ENCODE measurements around the gene SGO2.
"Not testable (repeated sequence)": the region's sequence is repeated elsewhere in the genome, so short reads cannot be mapped to it uniquely, and the experiment has no call there.

The SGO2 gene

DNA sequence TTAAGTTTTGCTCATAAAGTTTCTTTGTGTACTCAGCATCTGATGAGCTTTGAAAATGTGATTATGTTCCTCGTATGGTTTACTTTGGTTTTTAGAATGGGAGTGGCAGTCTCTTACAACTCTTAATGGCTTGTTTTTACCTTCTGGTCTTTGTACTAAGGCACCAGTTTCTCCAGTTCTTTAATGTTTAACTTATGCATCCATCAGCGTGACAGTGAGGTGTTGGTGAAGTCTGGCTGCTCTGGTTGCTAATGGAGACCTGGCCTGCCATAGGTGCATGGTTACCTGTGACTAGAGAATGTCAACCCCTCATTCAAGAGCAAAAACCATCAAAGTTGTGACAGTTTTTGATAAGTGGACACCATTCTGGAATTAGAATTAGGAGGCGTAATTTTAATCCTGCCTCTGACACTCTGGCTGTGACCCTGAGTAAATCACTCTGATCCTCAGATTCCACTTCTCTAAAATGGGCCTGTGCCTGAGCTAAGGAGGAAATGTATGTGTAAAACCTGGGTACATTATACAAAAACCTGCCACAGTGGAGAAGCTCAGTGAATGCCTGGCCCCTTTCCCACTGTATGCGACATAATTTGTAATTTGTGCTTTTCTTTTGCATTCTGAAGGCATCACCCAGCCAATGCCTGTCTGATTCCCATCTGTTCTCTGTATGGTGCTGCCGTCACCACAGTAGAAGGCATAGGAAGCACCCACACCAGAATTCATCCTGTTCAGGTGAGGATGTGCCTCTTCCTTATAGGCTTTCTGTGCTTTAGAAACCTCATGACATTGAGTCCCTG lies 71.0 kb downstream of the SGO2 start:
- no peak for DNase-seq (ENCODE audit: low read depth in 2 of 2)

DNA sequence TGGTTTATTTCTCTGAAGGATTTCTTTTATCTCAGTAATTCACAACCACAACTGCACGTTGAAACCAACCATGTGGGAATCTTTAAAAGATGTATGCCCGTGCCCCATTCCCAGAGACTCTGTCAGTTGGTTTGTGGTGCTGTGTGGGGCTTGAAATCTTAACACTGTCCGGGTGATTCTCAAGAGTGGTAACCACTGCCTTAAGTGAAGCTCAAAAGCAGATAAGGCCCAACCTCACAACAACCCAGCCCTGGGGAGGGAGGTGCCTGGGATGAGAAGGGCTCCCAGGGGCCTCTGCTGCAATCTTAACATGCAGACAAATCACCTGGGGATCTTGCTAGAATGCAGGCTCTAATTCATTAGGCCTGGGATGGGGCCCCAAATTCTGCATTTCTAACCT lies 73.2 kb downstream of the SGO2 start:
- no peak for DNase-seq (ENCODE audit: low read depth in 2 of 2)

DNA sequence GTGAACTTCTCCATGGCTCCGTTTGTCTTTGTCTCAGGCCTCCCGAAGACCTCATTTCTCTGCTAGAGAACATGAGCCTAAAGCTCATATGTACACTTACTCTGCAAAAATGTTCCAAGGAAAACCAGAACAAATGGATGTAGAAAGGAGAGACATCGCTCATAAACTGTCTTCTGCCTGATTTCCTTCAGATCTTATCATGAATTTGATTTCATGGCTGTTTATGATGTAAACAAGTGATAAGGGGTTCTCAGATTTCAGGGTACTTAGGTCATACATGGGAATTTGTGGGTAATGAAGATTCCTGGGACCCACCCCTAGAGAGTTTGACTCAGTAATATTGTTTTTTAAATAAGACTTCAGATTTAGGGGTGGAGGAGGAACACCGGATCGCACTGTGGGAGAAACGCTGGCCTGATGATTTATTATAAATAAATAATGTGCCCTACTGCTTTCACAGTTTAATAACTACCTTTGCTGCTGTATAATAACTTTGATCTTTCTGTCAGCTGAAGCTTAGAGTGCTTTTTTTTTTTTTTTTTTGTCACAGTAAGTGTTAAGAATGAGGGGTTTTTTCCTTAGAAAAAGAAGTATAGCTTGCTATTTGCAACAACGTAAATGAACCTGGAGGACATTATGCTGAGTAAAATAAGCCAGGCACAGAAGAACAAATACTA lies 74.7 kb downstream of the SGO2 start:
- DNase-seq (ENCODE audit: low read depth in 2 of 2) = no peak

DNA sequence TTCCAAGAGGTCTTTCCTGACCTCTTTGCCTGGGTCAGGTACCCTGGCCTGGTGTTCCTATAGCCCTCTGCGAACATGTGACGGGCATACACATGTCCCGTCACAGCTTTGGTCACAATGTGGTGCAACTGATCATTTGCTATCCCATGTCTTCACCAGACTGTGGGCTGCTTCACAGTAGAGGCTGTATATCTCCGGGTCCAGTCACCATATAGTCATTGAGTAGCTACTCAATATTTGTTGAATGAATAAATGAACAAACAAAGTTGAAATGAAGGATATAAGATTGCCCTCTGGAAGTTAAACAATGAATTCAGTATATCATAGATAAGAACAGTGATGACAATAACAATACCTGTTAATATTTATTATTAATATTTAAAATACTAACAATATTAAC lies 76.6 kb downstream of the SGO2 start:
- no peak for DNase-seq (ENCODE audit: low read depth in 2 of 2)

DNA sequence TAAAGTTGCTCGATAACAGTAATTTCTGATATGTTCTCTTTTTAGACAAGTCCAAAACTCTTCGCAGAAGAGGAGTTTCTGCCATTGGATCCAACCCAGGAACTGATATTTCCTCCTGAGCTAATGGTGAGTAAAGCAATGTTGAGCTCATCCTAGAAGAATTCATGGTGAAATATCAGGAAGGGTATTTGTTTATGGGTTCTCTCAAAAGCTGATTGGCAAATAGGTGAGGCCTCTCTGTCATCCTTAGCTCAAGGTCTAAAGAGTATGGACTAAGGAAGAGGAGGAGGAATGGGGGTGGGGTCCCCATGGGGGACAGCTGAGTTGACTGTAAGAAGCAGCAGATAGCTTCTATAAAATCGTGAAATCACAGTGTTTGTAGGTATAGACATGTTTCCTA lies 78.0 kb downstream of the SGO2 start:
- DNase-seq (ENCODE audit: low read depth in 2 of 2) = no peak

DNA sequence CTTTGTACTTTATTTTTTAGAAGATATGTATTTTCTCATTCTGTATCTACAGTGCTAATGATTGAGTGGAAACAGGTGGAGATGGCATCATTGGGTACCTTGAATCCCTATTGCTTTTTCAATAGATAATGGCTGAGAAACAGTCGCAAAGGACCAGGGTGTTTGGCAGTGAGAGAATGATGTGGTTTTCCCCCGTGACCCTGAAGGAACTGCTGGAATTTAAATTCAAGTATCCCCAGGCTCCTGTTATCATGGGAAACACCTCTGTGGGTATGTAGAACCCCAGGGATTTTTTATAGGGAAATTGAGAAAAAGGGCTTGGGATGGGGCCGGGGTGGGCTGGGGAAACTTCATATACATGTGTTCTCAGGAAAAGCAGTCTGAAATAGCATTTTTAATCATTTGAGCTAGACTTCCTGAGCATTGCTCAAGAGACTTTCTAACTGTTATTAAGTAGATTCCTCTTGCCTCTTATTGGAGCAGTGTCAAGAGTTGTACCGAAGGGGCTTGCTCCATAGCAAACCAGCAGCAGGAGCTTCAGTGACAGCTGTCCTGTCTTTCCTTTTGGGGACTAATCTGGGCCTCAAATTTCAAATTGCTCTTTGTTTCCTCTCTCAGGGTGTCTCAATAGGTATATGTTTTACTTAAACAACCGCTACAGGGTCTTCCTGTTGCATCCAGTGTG lies 78.7 kb downstream of the SGO2 start:
- no peak for DNase-seq (ENCODE audit: low read depth in 2 of 2)

DNA sequence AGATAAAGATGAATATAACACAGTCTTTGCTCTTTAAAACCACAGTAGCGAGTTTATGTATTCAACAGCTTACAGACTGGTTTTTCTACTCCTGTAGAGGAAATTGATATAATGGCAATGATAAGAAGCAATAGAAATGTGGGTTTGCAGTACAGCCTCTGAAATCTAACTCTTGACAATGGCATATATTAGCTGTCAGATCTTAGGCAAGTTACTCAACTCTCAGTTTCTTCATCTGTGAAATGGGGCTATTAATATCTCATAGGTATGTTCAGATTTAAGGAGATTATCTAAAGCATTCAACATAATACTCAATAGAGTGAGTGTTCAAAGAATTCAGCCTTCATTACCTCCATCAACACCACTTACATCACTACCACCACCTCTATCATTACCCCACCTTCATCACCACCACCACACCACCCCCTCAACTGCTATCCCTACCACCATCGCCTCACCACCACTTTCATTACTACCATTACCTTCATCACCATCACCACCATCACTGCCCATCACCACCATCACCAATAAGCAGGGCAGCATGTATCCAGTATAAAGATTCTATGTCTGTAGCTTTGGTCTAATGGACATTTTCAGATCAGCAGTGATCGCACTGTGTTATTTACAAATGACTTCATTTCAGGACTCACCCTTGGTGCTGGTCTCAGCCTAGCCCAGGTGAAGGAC lies 82.5 kb downstream of the SGO2 start:
- no peak for DNase-seq (ENCODE audit: low read depth in 2 of 2)

DNA sequence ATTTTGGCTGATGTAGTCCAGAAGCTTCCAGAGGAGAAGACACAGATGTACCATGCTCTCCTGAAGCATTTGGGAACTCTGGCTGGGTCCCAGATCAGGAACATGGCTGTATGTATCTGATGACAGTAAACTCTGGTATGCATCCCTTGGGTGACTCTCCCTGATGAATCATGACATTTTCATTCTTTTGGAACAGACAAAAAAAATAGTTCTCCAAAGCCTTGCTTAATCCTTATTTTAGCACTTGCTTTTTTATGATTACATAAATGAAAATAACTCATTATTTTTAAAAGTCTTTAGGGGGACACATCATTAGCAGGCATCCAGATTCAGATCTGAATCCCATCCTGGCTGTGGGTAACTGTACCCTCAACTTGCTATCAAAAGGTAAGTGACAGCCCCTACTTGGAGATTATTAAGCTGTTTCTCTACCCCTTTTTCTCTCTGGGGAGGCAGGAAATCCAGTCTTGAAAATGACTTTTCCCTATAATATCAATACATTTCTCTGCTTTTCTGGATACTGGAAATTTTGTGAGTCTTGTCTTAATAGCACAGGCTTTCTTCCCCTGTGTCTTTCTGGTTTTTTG lies 83.1 kb downstream of the SGO2 start:
- no peak for DNase-seq (ENCODE audit: low read depth in 2 of 2)

DNA sequence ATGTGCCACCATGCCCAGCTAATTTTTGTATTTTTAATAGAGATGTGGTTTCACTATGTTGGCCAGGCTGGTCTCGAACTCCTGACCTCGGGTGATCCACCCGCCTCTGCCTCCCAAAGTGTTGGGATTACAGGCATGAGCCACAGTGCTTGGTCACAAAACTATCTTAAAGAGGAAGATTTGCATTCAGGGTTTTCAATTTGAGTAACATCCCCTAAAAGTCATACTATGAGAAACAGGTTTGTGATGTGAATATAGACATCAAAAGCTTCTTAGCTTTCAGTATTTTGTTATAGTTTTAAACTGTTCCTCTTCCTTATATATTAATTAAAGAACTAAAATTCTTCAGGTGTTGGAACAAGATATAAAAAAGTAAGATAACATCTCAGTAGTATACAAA lies 84.2 kb downstream of the SGO2 start:
- DNase-seq (ENCODE audit: low read depth in 2 of 2) = not testable (repeated sequence)

DNA sequence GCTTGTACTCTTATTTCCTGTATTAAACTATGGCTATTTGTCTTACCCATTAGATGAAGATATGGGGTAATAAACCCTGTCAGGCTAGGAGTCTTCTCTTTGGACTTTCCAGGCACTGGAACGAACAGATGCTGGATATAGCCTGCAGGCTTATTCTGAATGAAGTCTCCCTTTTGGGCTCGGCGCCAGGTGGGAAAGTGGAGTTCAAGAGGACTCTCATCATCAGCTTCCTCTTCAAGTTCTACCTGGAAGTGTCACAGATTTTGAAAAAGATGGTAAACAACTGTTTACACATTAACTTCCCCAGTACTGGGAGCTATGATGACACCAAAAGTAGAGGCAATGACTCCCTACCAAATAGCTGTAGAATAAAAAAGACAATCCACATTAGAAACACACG lies 87.7 kb downstream of the SGO2 start:
- DNase-seq (ENCODE audit: low read depth in 2 of 2) = no peak

DNA sequence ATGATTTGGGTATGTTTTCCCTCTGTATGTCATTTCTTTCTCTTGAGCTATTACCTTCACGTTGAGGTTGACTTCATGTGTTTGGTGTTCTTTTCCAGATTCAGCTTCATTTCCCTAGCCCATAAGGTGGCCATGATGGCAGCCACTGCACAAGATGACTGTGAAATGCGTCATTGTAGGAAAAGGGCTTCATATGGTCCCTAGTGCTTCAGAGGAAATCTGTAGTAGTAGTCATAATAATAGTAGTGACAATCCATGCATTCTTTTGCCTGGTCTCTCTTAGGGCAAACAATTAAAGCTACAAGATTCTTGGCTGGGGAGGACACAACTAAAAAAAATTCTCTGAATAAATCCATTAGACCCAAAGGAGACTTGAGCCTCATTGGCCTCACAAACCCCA lies 88.2 kb downstream of the SGO2 start:
- no peak for DNase-seq (ENCODE audit: low read depth in 2 of 2)

DNA sequence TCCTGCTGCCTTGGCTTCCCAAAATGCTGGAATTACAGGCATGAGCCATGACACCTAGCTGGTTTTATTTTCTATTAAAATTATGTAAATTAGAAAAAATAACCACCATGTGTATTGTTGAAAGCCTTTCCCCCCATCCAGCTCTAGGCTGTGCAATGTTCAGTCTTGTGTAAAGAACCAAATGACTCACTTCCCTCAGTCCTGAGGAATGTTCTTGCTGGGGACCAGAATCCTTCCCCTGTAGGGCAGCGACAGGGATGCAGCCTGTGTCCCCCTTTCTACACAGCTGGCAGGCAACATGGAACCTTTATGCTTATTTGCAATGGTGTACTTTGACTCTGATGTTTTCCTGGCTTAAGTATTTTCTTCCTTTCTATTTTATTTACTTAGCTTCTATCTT lies 89.2 kb downstream of the SGO2 start:
- no peak for DNase-seq (ENCODE audit: low read depth in 2 of 2)

DNA sequence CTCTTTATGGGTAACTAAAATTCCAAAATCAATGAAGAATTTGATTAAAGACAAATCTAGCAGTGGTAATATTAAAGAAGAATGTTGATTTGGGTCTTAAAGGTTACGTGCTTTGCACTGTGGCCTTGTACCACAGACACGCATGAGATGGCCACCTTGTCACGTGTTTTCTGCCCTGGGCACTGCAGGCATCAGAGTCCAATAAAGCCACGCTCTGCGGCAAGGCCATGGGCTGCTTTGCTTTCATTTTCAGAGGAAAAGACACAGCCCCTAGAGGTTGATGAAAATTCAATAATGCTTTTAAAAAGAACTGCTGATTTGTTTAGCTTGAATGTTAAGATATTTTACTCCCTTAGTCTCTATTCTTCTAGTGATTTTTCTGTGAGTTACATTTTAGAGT lies 90.2 kb downstream of the SGO2 start:
- DNase-seq (ENCODE audit: low read depth in 2 of 2) = no peak

DNA sequence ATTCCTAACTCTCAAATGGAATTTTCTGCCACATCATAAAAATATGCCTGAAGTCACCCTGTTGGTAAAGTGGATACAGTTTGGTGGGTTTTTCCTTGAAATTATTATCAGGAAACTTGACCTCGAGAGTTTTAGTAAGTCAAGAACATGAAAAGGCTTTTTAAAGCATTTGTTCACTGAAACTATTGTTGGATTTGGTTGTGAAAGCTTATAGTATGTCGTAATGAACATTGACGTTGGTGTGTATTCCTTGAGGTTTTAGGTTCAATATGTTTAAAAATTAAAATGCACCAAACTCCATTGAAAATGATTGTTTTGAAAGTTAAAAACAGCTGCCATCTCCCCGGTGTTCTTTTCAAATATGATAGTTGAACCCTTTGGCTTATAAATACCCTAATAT lies 90.6 kb downstream of the SGO2 start:
- no peak for DNase-seq (ENCODE audit: low read depth in 2 of 2)

DNA sequence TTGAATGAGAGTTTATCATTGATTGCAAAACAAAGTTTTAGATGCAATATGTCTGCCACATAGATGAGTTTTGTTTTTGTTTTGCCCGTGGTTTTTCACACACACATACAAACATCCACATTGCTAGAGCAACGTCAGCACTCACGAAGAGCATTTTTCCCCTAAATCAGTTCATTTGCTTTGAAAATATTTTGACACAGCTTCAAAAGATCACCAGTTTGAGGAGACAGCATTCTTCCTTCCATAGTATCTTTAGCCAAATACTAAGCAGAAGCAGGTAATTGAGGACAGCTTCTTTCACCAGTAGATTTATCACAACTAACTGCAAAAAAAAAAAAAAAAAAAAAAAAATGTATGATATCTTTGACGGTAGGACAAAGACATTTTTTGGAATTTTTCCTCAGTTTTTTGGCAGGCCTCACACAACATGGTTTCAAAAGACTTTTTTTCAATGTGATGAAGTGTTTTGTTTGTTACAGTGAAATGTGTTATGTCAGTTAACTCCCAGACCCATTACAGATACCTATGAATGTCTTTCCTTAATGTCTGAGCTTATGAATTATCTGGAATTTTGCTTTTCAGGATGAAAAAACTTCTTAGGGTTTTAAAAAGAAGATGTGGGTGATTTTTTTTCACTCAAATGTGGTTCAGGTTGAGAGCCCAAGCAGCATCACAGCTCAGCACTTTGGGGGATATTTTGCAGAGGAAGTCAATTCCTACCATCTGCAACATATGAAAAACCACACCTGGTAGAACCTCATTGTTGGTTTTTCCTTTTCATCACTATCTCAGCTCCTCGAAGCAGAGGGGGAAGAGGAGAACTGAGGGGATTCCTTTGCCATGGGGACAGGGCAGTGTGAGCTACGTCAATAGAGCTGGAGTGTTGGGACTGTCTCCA lies 91.4 kb downstream of the SGO2 start:
- no peak for DNase-seq (ENCODE audit: low read depth in 2 of 2)

DNA sequence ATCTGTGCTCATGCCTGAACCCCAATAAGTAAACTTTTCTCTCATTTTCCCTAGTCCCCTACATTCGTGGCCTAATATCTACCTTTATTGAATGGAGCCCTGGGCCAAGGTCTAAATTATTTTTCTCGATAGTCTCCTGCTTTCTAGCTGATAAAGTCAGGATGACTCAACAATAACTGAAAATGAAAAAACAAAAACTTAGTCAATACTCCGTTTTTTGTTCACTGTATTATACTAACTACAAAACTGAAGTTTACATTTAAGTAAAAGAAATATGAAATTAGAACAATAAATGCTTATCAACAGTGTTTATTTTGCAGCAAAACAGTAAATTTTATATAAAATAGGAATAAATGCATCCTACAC lies 92.0 kb downstream of the SGO2 start:
- no peak for DNase-seq (ENCODE audit: low read depth in 2 of 2)

DNA sequence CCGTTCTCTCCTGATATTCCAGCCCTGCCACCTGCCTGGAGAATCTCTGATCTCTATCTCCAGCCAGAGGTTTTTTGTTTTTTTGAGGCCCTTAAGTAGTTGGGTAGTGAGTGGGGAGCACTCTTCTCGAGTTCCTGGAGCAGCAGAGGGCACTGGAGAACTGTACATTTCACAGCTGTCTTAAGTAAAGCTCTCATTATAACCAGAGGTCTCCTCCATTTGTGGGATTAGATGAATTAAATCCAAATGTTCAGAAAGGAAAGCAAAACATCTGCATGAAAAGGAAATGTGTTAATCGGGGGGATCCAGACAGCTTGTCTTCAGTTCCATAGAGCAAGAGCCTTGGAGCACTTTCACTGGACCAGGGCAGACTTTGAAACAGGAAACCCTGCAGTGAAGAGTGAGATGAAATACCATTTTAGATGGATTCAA lies 92.6 kb downstream of the SGO2 start:
- no peak for DNase-seq (ENCODE audit: low read depth in 2 of 2)

DNA sequence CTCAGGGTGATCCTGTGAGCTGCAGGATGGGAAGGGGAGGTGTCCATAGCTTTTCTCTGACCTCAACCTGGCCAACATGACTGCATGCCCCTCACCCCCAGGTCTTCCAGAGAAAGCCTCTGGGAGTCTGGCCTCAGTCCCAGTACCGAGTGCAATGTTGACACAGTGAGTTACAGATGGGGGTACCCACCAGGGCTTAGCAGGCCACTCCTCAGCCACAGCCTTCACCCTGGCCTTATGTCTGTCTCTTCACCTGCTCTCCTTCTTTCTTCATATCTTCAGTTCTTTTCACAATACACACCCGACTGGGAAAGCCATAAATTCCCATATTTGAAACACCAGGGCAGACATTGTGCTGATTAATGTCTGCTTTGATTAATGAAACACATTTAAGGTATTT lies 93.3 kb downstream of the SGO2 start:
- DNase-seq (ENCODE audit: low read depth in 2 of 2) = no peak

DNA sequence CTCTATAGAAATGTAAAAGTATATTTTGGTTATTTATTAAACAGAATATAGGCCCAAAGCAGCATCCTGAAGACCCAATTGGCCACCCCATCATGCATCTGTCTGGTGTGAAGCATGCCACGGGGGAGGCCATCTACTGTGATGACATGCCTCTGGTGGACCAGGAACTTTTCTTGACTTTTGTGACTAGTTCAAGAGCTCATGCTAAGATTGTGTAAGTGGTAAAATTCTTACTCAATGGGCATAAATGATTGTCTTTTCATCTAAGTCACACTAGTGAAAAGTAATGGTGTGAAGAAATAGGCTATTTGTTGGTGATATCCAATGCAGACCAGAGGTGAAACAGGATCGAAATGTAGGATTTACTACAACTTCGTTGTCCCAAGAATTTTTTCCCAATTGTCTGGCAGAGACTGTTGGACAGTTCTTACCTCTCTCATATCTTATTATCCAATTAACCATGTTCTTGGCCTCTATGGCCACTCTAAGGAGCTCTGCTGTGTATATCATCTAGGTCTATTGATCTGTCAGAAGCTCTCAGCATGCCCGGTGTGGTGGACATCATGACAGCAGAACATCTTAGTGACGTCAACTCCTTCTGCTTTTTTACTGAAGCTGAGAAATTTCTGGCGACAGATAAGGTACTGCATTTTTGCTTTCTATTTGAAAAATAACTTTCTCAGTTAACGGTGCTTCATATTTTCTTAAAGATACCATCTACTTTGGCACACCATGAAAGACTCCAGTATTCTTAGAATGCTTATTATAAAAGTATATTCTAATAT lies 94.8 kb downstream of the SGO2 start:
- no peak for DNase-seq (ENCODE audit: low read depth in 2 of 2)

DNA sequence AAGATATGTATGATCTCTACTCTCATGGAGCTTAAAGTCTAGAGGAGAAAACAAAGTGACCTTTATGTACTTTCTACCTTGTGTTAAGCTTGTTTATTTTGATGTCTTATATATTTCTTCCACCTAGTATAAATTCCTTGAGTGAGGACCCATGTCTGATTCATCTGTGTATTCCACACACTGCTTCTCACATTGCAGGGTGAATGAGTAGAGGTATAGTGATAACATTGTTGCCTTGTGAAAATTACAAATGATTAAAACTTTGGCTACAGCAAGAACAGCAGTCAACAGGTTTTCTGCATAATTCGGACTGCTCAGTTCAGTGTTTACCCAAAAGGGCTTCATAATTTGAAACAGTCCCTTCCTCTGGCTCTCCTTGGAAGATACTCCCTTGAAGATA lies 96.1 kb downstream of the SGO2 start:
- DNase-seq (ENCODE audit: low read depth in 2 of 2) = no peak

Measured in stimulated activated CD4-positive, alpha-beta T cell treated with anti-CD3 and anti-CD28 coated beads, Interleukin-12 subunit alpha, Interleukin-12 subunit beta, amount 100 ng/mL, for 24 hours (primary cell).